ENCODE measurements around the gene BLOC1S3.

DNA sequence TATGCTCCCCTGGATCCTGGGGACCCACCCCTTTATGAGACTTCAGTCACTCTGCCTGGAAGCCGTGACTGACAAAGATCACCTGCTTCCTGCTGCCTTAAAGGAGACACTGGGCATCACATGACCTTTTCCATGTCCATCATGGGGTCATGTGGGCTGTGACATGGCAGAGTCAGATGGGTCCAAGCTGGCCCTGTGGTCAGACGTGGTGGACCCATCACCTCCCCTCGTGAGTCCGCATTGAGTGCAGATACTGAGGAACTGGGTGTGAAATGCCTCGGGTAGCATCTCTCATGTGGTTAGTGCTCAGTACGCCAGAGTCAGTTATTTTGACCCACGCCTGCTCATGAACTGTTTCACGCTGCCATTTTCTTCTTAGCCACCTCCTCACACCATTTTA is 44.9 kb upstream of the BLOC1S3 start:
- TF ChIP-seq, protein P1, sequence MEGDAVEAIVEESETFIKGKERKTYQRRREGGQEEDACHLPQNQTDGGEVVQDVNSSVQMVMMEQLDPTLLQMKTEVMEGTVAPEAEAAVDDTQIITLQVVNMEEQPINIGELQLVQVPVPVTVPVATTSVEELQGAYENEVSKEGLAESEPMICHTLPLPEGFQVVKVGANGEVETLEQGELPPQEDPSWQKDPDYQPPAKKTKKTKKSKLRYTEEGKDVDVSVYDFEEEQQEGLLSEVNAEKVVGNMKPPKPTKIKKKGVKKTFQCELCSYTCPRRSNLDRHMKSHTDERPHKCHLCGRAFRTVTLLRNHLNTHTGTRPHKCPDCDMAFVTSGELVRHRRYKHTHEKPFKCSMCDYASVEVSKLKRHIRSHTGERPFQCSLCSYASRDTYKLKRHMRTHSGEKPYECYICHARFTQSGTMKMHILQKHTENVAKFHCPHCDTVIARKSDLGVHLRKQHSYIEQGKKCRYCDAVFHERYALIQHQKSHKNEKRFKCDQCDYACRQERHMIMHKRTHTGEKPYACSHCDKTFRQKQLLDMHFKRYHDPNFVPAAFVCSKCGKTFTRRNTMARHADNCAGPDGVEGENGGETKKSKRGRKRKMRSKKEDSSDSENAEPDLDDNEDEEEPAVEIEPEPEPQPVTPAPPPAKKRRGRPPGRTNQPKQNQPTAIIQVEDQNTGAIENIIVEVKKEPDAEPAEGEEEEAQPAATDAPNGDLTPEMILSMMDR (optimal IDR thresholded peaks at IDR 0.05 in 1 of 3, IDR thresholded peaks at IDR 0.05 in 1 of 3, conservative IDR thresholded peaks at IDR 0.05 in 1 of 3; ENCODE audit: extremely low read depth in 1 of 3, insufficient read depth in 2 of 3, low read length in 3 of 3), result no peak
- no peak for TF ChIP-seq EZH2 (IDR thresholded peaks at IDR 0.05; ENCODE audit: low read length)

All from keratinocyte (primary cell).